ENCODE data around the gene DCBLD1.
A peak's percentile ranks its signal among the peaks of the same experiment; 100 is the strongest.
"Not testable (repeated sequence)": the region's sequence is repeated elsewhere in the genome, so short reads cannot be mapped to it uniquely, and the experiment has no call there.

Gene DCBLD1

DNA sequence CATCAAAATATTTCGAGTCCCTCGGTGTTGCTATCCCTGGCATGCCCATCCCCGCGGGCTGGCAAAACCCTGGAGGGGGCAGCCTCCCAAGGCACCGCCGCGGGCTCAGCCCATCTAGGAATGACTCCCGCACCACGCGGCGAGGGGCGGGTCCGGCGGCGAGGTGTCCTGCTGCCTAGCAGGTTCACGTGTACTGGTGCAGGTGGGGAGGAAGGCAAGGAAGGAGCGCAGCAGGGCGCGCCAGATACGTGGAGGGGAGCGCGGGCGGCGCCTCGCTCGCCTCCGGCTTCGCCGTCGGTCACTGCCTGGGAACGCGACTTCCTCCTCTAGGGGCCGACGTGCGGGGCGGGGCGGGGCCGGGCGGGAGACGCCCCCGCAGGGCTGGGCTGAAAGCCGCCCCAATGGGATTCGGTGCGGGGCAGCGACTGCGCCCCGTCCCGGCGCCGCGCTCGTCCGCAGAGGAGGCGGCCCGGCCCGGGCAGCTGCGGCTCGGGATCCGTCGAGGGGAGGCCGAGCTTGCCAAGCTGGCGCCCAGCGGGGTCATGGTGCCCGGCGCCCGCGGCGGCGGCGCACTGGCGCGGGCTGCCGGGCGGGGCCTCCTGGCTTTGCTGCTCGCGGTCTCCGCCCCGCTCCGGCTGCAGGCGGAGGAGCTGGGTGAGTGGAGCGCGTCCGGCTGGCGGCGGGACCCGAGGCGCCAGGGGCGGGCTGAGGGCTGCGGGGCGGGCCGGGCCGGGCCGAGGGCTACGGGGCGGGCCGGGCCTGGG is at the start of gene DCBLD1:
Gene DCBLD1, plus strand, starts transcription at position 435 of the 764 bp plus-strand sequence. Its CDS starts 108 bp downstream, at position 543.
- DNase-seq: peak; percentile 52 to 61

DNA sequence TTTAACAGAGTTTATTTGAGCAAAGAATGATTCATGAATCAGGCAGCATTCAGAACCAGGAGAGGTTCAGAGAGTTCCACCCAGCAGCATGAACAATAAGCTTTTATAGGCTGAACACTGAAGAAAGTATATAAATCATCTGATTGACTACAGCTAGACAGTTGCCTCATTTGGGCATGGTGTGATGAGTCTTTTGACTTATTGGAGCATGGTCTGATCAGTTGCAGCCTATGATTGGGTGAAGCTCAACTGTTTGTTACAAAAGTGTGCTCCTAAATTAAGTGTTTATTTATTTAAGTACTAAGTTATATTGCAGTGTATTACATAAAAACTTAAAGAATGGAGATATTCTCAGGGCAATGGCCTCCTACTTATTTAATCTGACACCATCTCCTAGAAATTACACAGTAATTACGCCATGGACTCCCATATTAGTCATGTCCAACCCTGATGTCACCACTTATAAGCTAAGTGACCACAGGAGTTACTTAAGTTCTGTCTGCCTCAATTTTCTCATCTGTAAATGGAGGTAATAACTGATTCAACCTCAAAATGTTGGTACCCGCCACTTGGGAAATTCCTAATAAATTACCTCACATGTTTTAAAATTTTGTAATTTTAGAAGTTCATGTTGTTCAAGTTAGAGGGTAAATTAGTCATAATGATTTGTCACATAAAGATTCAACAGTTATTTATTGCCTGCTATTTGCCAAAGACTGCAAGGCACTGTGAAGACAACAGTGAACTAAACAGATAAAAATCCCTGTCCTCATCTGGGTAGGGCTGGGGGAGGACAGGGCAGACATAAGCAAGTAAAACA is 41.6 kb upstream of the DCBLD1 start:
- no peak for DNase-seq

DNA sequence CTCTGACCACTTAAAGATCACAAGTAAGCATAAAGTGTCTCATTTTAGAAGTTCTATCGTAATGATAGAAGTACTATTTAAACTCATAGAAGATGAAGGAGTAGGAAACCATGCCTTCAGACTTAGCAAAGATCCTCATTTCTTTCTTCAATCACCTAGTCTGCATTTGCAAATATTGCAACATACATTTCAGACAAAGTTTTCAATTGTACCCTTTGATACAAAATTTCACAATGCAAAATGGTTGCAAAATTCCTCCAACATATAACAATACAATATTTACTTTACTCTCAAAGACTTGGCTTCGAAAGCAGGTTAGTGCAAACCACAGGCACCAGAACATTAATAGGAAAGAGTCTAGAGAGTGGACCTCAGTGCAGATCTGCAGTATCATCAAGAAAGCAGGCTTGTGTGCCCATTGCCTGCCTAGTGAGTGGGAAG is 40.6 kb upstream of the DCBLD1 start:
- no peak for DNase-seq

- DNase-seq: not testable (repeated sequence)
Measured at GRCh38 chr6:117442313-117442712, 40.2 kb upstream of the DCBLD1 start.

- DNase-seq: no peak
Measured at GRCh38 chr6:117444600-117444999, 37.9 kb upstream of the DCBLD1 start.

DNA sequence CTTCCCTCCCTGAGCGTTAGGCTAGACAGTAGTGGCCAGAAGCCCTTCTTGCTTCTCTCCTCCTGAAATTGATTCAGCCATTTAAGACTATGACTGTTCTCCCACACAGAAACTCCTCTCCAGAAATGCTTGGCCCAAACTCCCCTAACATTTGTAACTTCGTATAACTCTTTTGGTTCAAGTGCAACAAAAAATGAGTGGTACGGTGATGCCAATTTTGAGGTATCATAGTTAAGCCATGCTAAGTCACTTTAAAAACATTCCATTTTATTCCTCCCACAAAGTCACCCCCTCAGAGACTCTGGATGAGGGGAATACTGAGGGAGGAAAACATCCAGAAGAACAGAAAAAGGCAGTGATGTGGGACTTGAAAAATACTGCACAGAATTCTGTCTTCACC is 35.6 kb upstream of the DCBLD1 start:
- no peak for DNase-seq

DNA sequence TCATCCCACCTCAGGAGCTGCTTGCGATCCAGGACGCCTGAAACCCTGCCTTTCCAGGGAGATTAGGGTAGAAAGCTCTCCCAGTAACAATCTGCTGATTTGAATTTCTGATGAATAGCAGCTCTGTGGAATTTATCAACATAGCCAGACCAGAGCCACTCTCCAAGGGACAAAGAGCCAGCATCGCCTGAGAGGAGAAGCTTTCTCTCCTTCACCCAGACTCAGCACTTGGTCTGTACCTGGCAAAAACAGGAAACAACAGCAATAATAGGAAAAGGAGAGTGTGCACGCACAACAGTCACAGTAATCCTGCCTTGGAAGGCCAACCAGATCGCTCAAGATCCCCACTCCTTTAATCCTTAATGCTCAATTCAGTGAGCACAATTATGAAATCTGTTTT is 34.5 kb upstream of the DCBLD1 start:
- DNase-seq: no peak

- no peak for DNase-seq
Measured at GRCh38 chr6:117448732-117449485, 33.6 kb upstream of the DCBLD1 start.

DNA sequence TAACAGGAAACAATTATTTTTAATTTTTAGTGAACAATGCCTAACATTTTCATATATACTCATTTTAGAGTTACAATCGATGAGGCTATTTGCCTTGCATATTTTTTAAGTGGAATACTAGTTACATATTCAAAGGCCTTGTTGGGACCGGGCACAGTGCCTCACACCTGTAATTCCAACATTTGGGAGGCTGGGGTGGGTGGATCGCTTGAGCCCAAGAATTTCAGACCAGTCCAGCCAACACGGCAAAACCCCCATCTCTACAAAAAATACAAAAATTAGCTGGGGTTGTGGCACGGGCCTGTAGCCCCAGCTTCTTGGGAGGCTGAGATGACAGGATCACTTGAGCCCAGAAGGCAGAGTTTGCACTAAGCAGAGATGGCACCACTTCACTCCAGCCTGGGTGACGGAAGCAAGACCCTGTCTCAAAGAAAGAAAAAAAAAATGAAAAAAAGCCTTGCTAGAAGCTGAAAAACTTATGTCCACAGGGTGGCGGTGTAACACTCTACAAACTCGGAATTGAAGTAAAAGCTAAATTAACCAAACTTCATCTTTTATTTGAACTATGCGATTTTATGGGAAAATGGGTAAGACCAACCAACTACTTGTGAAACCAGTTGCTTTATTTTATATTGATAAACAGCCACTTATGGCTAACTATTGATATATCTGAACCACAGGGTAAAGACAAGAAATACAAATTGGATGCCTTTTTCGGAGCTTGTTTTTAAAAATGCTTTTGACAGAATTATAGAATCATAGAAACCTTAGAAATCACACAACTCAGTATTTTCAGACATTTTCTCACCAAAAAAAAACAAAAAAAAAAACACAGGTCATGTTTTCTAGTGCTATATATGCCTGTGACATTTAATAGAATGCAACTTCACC is 32.7 kb upstream of the DCBLD1 start:
- peak; percentile 46 to 72 for DNase-seq

DNA sequence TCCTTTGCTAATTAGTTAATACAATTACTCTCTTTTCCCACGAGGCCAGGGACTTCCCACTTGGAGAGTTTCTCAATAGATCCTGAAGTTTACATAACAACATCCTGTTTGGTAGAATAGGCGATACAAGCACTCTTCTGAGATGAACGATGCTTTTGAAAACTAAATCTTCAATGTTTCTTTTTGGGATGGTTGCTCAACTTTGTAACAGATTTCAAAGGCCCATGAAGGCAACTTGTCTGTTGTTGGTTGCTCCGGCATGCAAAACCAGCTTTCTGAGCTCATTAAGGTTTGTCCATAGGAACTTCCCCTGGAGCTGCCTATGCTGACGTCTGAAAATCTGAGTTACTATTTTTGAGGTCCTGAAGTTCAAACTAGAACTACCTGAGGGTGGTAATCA is 30.8 kb upstream of the DCBLD1 start:
- no peak for DNase-seq

- no peak for DNase-seq
Measured at GRCh38 chr6:117456250-117456649, 26.2 kb upstream of the DCBLD1 start.

DNA sequence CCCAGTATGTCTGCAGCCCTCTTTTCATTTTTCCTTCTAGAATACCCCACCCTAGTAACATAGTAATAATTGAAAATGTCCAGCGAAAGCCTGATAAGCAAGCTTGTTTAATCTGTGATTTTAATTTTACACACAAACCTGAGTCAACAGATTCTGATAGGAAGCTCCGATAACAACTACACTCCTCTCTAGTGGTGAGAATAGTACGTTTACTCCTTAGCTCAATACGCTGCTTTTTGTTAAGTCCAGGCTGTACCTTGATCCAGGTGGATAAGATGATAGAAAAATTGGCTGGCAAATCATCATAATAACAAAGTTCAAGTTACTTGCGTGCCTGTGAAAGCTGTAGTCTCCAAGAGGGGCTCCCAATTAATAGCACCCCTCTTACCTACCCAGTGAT is 25.5 kb upstream of the DCBLD1 start:
- DNase-seq: no peak

DNA sequence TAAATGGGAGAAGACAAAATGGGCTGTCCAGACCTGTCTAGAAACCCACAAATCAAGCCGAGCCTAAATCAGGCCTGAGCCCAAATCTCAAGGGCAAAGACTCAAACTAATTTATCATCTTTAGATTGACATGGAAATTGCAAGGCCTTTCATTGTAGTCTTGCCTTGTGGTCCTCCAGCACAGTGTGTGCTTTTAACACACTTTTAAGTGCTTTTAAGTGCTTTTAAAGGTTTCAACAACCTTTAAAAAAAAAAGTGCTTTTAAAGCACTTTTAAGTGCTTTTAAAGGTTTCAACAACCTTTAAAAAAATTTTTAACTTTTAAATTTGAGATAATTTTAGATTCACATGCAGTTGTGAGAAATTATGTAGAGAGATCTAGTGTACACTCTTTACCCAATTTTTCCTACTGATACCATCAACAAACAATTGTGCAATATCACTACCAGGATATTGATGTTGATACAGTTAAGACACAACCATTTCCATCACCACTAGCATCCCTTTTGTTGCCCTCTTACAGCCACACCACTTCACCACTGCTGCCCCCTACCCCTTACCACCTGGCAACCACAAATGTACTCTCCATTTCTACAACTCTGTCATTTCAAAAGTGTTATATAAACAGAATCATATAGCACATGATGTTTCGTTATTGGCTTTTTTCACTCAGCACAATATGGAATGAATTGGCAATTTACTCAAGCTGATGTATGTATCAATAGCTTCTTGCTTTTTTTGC is 23.1 kb upstream of the DCBLD1 start:
- no peak for DNase-seq

GRCh38 chr6:117463762-117464665 is 18.5 kb upstream of the DCBLD1 start:
- DNase-seq: no peak

DNA sequence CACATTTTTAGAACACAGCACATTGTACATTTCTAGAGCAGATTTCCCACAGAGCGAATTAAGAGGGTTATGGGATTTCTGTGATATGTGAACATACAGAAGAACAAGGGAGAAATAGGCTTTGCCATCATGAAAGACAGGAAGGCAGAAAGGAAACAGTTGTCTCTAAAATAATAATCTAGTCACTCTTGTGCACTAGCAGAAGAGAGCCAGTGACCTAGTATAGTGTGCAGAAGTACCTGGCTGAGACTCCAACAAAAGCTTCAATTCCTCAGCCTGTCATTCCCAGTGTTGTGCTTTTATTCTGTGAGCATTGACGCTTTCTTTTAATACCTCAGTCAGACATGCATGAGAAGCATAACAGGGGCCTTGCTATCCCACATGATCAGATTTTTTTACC is 17.8 kb upstream of the DCBLD1 start:
- DNase-seq: no peak

- no peak for DNase-seq
Measured at GRCh38 chr6:117465691-117466090, 16.8 kb upstream of the DCBLD1 start.

GRCh38 chr6:117467876-117468275 is 14.6 kb upstream of the DCBLD1 start:
- DNase-seq: no peak

- DNase-seq: not testable (repeated sequence)
Measured at GRCh38 chr6:117468527-117468926, 13.9 kb upstream of the DCBLD1 start.

DNA sequence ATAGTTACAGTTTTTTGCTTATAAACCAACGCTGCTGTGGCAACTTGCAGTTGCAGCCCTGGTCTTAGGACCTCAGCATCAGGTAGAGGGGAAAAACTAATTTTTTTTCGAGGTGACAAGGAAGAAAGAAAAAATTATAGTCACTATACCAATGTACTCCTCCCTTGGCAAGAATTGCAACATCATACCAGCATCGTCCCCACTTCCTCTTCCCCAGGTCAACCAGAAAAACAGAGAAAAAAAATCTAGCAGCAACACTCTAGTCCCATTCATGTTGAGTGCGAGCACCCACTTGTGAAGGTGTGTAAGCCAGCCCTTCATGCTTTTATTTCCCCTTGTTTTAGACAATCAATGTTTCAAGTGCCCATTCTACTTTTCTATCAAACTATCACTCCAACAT is 13.1 kb upstream of the DCBLD1 start:
- DNase-seq: peak in 1 of 2 donors; percentile 10

DNA sequence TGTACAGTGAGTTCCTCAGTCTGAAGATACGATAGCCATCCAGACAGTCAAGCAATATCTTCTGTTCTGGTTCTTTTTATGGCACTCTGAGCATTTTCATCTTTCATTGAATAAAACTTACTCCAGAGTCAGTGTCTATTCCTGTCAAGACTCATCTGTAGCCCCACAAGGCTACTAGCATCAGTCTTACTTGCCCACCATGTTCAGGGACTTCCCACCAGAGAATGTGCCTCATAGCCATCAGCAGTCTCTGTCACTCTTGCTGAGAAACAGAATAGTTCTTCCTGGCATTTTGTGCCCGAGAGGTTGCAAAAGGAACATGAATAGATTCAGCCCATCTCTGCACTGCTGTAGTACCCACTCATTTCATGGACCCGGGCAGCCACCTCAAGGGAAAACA is 12.7 kb upstream of the DCBLD1 start:
- no peak for DNase-seq

Measured in CD4-positive, alpha-beta T cell treated with Interleukin-4 for 1 hour (primary cell).